Neuron (in vitro differentiated cells): ENCODE measurements around the gene HEY2.
"Not testable (repeated sequence)": the region's sequence is repeated elsewhere in the genome, so short reads cannot be mapped to it uniquely, and the experiment has no call there.

Source experiments
- H2AFZ ChIP-seq: one replicate; pipeline ENCODE4 v1.6.1; 2013; ENCODE audit warnings: low read depth, mild to moderate bottlenecking, inconsistent platforms, low read length, moderate library complexity
- H3K27me3 ChIP-seq: one replicate; pipeline ENCODE4 v1.6.1; 2013; ENCODE audit warnings: low read length; ENCODE audit not compliant: insufficient read depth
- H3K36me3 ChIP-seq: one replicate; pipeline ENCODE4 v1.6.1; 2013; ENCODE audit warnings: low read length; ENCODE audit not compliant: insufficient read depth
- H3K4me1 ChIP-seq: one replicate; pipeline ENCODE4 v1.6.1; 2013; ENCODE audit warnings: low read length; ENCODE audit not compliant: insufficient read depth
- H3K4me3 ChIP-seq: 2 replicates; pipeline ENCODE4 v1.5.1; 2013; ENCODE audit warnings: mild to moderate bottlenecking, low read length, moderate library complexity
- H3K9me3 ChIP-seq: one replicate; pipeline ENCODE4 v1.6.1; 2013; ENCODE audit warnings: low read length

The HEY2 gene

DNA sequence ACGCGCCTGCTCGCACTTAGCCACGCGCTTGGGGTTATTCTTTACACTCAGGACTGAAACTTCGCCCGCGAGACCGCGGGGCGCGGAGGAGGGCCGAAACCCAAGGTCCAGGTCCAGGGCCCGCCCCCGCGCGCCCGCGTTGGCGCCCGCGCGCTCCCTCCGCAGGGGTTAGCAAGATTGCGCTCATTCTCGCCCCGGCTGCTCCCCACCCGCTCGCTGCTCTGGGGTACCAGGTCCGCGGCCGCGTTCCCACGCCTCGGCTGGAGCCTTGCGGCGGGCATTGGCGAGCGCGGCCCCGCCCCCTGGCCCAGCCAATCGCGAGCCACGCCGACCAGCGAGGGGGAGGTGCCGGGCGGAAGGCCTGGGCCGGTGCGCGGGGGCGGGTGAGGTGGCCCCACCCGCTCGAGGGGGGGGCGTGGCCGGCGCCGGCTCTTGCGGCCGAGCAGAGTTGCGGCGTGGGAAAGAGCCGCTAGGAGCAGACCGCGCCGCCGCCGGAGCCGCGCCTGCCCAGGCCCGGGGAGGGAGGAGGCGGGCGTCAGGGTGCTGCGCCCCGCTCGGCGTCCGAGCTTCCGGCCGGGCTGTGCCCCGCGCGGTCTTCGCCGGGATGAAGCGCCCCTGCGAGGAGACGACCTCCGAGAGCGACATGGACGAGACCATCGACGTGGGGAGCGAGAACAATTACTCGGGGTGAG is at the start of gene HEY2:
Gene HEY2 (plus strand): TSS at position 460 of the 692 bp plus-strand sequence. CDS start 145 bp downstream, at position 605.
- Histone ChIP-seq H3K9me3 (no peaks in the 10 kb centered on the region), H3K4me3 (peak within 1 kb of the TSS; percentile 69), H3K4me1 (peaks cover 27% of the 10 kb centered on the region), H3K27me3 (peaks cover 70% of the 10 kb centered on the region), H2AFZ (peak within 1 kb of the TSS; percentile 99), H3K36me3 (no peaks in the 10 kb centered on the region)

DNA sequence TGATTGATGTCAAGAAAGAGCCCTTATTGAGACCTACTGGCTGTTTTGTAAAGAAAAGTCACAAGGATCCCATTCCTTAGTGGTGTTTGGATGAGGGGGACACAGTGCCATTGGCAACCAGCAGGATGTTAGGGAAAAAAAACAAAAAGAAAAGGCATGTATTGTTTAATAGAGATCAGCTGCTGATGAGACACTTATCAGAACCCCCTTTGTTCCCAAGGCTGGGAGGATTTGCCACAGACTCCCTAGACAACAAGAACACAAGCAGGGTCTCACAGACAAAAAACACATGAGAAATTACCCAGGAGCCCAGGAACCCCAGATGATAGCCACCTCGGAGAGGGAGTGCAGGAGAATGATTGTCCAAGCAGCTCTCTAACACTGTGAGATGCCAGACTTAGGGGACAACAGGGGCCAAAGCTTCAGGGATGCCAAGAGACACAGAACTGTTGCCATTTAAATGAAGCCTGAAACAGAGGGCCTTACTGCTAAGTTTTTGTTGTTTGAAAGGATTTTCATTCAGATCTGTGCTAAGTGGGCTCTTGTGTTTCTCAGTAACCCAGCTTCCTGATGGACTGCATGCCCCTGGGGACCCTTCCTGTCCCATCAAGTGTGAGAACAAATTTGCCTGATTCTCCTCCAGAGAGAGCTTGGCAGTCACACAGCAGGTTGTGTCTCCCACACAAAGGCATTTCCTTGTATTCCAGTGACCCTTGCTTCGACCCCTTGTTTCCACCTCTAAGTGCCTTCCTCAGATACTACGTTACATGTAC is 48.7 kb upstream of the HEY2 start:
- no peak overlapping the region for H2AFZ ChIP-seq
- no peak overlapping the region for H3K4me3 ChIP-seq
- H3K27me3 ChIP-seq = peaks cover 19% of the 10 kb centered on the region
- H3K36me3 ChIP-seq = no peaks in the 10 kb centered on the region
- no peaks in the 10 kb centered on the region for H3K9me3 ChIP-seq
- no peaks in the 10 kb centered on the region for H3K4me1 ChIP-seq

DNA sequence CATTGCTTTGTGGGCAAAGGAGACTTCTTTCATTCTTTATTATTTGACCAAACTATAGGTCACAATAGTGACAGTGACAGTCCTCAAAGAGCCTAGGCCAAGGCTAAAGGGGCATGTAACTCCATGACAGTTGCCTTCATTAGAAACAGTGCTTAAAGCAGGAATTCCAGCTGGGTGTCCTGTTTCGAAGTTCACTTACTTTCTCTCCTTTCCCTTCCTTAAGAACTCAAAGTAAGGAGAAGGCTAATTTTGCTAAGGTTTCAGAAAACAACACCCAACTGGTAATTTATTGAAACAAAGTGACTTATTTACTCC is 48.1 kb upstream of the HEY2 start:
- H3K4me1 ChIP-seq = no peaks in the 10 kb centered on the region
- no peak overlapping the region for H3K4me3 ChIP-seq
- H2AFZ ChIP-seq = no peak overlapping the region
- H3K9me3 ChIP-seq = no peaks in the 10 kb centered on the region
- peaks cover 19% of the 10 kb centered on the region for H3K27me3 ChIP-seq
- no peaks in the 10 kb centered on the region for H3K36me3 ChIP-seq

DNA sequence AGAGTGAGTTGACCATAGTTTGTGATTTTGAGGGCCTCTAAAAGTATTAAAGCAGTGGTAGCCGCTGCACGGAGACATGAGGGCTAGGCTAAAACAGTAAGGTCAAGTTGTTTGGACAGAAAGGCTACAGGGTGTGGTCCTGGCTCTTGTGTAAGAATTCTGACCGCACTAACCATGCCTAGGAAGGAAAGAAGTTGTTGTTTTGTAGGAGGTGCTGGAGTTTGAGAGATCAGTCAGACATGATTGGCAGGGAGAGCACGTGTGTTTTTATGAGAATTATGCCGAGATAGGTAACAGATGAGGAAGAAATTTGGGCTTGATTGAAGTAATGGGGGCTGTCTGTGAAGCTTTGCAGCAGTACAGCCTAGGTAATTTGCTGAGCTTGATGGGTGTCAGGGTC is 45.5 kb upstream of the HEY2 start:
- H3K4me3 ChIP-seq, H3K9me3 ChIP-seq, H2AFZ ChIP-seq, H3K36me3 ChIP-seq, H3K4me1 ChIP-seq: not testable (repeated sequence)
- peaks cover 14% of the 10 kb centered on the region for H3K27me3 ChIP-seq

DNA sequence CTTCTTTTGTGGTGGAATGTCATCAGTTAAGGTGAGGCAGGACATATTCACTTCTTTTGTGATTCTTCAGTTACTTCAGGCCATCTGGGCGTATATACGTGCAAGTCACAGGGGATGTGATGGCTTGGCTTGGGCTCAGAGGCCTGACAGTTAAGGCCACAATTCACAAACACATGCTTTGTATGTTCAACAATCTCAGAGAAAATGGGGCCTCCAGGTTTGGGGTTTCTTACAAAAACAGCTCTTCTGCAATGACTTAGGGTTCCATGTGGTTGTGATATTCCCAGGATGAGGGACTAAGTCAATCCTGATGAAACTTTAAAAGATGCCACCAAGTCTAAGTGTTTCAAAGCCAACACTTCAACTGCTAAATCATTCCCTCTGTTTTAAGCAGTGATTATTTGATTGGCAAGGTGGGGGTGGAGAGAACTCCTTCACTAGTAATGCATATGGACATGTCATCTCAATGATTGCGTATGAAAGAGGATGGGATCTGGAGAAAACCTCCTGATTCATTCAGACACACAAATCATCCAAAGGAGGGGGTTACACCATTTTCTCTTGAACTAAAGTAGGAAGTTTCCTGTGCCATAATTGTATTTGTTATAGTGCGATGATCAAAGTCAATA is 41.7 kb upstream of the HEY2 start:
- Histone ChIP-seq H3K4me3 (no peak overlapping the region), H2AFZ (no peak overlapping the region), H3K9me3 (peaks cover 3% of the 10 kb centered on the region), H3K27me3 (peaks cover 16% of the 10 kb centered on the region), H3K36me3 (no peaks in the 10 kb centered on the region), H3K4me1 (no peaks in the 10 kb centered on the region)

DNA sequence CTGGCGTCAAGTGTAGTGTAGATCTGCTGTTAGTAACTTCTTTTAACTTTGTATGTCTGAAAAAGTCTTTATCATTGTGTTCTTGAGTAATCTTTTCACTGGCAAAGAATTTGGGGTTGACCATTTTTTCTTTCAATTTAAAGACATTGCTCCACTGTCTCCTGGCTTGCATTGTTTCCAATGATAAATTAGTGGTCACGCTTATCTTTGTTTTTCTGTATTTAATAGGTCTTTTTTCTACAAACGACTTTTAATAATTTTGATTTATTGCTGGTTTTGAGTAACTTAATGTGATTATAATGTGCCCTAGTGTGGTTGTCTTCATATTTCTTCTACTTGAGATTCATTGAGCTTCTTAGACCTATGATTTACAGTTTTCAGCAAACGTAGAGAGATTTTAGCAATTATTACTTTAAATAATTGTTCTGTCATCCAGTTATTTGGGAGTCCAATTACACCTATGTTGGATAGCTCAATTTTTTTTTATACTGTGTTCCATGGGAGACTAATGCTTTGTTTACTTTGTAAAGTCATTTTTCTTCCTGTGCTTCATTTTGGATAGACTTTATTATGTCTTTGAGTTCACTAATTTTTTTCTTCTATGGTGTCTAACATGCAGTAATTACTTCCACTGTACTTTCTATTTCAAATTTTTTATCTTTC is 38.3 kb upstream of the HEY2 start:
- peaks cover 3% of the 10 kb centered on the region for H3K9me3 ChIP-seq
- peaks cover 19% of the 10 kb centered on the region for H3K27me3 ChIP-seq
- H3K4me3 ChIP-seq = no peak overlapping the region
- H3K36me3 ChIP-seq = no peaks in the 10 kb centered on the region
- H2AFZ ChIP-seq = no peak overlapping the region
- peaks cover 13% of the 10 kb centered on the region for H3K4me1 ChIP-seq

DNA sequence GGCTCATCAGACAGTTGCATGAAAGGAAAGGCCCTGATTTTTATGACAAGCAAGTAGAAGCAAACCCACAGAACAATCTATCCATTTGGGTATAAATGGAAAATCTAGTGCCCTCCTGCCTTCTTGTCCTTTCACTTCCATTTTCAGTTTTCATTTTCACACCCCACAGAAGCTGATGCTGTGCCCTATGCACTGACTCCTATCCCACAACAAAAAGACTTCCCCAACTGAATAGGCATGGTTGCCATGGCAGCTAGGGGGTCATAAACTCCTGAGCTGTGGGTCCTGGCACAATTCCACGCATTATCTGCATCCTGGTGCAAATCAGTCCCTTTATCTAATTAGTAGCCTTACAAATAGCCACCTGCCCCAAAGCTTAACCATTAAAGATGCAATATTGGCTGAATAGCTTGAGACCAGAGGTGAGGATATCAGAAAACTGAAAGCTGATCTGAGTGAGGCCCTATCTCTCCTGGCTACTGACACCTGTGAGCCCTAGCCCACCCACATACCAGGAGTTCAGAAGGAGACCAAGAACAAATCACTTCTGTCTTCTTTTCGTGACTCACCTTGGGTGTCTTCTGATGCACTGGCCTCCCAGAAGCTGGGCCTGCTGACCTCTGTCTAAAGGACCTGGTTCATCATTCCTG is 34.9 kb upstream of the HEY2 start:
- Histone ChIP-seq H3K4me1 (peaks cover 13% of the 10 kb centered on the region), H3K4me3 (no peak overlapping the region), H3K36me3 (no peaks in the 10 kb centered on the region), H3K9me3 (peaks cover 3% of the 10 kb centered on the region), H2AFZ (no peak overlapping the region), H3K27me3 (peaks cover 21% of the 10 kb centered on the region)

DNA sequence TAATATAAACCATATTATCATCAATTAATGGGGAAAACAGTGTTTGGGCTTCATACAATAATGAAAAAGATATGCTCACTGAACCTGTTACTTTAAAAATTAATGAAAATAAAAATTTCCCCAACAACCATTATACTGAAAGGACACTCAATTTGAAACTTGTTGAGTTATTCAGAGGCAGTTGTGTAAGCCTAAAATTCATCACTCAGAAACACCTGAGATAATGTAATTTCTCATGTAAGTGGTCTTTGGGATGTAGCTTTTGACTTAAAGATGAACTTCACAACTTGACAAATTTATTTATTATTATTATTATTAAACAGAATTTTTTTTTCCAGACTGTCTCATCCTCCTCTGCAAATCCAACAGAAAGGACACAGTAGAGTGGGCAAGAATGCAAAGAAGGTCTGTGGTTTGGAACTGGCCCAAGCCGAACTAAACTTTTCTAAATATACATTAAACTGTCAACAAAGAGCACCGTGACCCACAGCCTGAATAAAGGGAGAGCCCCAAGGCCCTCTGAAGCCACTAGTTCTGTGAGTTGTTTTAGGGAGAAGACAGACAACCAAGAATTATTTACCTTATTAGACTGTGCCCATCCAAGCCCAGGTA is 32.2 kb upstream of the HEY2 start:
- Histone ChIP-seq H3K4me1 (peaks cover 13% of the 10 kb centered on the region), H3K36me3 (no peaks in the 10 kb centered on the region), H3K9me3 (no peaks in the 10 kb centered on the region), H3K27me3 (peaks cover 12% of the 10 kb centered on the region), H2AFZ (no peak overlapping the region), H3K4me3 (no peak overlapping the region)

DNA sequence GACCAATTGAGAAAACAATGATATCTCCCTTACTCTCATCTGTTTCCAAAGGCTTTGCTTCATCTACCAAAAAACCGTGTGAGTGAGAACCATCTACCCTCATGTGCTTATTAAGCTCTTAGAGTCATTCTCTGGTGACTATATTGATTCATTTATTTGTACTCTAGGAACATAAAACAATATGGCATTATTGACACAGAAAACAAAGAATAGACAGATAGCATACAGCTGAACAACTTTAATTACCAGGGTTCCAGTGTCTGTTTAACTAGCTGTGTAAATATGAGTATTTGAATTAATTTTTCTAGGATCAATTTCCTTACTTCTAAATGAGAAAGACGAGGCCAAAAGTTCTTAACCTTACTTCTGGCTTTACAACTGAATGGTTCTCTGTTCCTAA is 31.3 kb upstream of the HEY2 start:
- Histone ChIP-seq H3K4me3 (no peak overlapping the region), H2AFZ (no peak overlapping the region), H3K9me3 (no peaks in the 10 kb centered on the region), H3K4me1 (peaks cover 13% of the 10 kb centered on the region), H3K27me3 (peaks cover 12% of the 10 kb centered on the region), H3K36me3 (no peaks in the 10 kb centered on the region)

DNA sequence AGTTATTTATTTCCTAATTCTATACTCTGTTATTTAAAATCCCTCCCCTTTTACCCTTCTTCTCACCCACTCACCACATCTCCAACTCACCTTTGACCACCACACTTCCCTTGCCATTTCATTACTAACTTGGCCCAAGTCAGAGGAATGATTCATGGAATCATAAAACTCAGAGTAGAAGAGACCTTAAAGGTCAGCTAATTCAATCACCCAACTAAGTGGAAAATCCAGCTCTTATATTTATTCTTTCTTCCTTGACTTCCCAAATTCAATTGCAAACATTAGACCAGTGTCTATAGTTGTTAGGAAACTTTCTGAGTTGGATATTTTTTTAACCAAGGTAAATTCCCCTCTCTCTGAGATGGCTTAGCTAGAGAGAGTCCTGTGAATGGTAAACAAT is 26.5 kb upstream of the HEY2 start:
- Histone ChIP-seq H3K9me3 (no peaks in the 10 kb centered on the region), H2AFZ (no peak overlapping the region), H3K36me3 (no peaks in the 10 kb centered on the region), H3K4me1 (no peaks in the 10 kb centered on the region), H3K4me3 (no peak overlapping the region), H3K27me3 (peaks cover 11% of the 10 kb centered on the region)

DNA sequence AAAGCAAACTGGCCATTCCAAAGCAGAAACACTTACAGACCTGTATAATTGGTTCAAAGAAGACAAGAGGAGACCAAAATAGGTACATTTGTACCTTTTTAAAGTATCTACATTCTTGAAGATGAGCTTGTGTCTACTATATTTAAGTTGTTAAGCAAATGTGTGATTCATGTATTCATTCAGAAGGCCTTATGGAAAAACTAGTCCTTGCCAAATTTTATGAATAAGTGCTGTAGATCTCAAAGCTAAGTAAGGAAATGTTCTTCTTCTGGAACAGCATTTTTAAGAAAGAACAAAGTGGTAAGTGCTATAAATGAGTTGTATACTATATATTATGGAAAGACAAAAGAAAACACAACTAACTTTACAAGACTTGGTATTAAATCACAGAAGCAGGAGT is 22.2 kb upstream of the HEY2 start:
- H3K4me1 ChIP-seq = no peaks in the 10 kb centered on the region
- H3K27me3 ChIP-seq = peaks cover 18% of the 10 kb centered on the region
- H3K36me3 ChIP-seq = no peaks in the 10 kb centered on the region
- H3K4me3 ChIP-seq = no peak overlapping the region
- no peaks in the 10 kb centered on the region for H3K9me3 ChIP-seq
- no peak overlapping the region for H2AFZ ChIP-seq

DNA sequence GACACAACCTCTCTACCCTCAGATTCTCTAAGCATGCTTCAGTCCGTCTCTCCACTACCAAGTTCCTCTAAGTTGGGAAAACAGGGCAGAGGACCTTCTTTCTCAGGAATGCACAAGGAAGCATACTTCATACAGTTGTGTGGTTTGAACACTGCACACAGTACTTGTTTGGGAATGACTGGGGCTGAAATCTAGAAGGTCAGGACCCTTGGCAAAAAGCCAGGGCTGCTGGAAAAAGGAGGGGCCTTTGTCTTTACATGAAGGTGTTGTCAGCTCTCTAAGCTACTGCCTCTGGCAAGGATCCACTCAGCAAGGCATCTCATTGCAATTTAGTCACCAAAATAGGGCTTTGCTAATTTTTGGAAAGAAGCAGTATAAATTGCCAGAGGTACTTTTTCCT is 20.7 kb upstream of the HEY2 start:
- Histone ChIP-seq H3K4me1 (no peaks in the 10 kb centered on the region), H3K9me3 (no peaks in the 10 kb centered on the region), H2AFZ (no peak overlapping the region), H3K4me3 (no peak overlapping the region), H3K27me3 (peaks cover 21% of the 10 kb centered on the region), H3K36me3 (no peaks in the 10 kb centered on the region)
